HepG2 (cell line): ENCODE data around the gene TRIM3. TPM values are rescaled to one million over a fixed set of nuclear protein-coding genes. Genes with fewer than 3 reads are reported as not detected.

Source experiments
- ATRX ChIP-seq: sonication (generic); formaldehyde crosslinking; IDR thresholded peaks from 2 replicates; pipeline ENCODE4 v1.4.0; 2020; ENCODE audit warnings: missing genetic modification reagents, borderline replicate concordance
- CCDC6 ChIP-seq: sonication (generic); formaldehyde crosslinking; IDR thresholded peaks from 2 replicates; pipeline ENCODE4 v1.8.1; 2022; ENCODE audit warnings: mild to moderate bottlenecking, missing genetic modification reagents, moderate library complexity
- CENPBD1 ChIP-seq: sonication (generic); formaldehyde crosslinking; IDR thresholded peaks from 2 replicates; pipeline ENCODE4 v1.8.0; 2022; ENCODE audit warnings: missing genetic modification reagents, low read depth, mild to moderate bottlenecking, borderline replicate concordance
- CSRNP1 ChIP-seq: sonication (generic); formaldehyde crosslinking; IDR thresholded peaks from 2 replicates; pipeline ENCODE4 v1.8.1; 2023; ENCODE audit warnings: mild to moderate bottlenecking, missing genetic modification reagents
- EP300 ChIP-seq, 3 experiments: sonication (generic) in 1 of 3; formaldehyde crosslinking in 1 of 3; IDR thresholded peaks; 2 replicates each; pipeline versions ENCODE4 v1.5.1 to v1.6.1; 2011 to 2020; ENCODE audit warnings: low read depth in 2 of 3, low read length in 2 of 3, borderline replicate concordance in 1 of 3, improper control_type of control experiment in 1 of 3, mild to moderate bottlenecking in 1 of 3, missing genetic modification reagents in 1 of 3, moderate library complexity in 1 of 3
- GLI4 ChIP-seq: sonication (generic); formaldehyde crosslinking; IDR thresholded peaks from 2 replicates; pipeline ENCODE4 v1.5.1; 2020; ENCODE audit warnings: missing genetic modification reagents, mild to moderate bottlenecking, moderate library complexity, borderline replicate concordance
- HCFC1 ChIP-seq: fragments of 150-350 bp; IDR thresholded peaks from 2 replicates; pipeline ENCODE4 v1.6.1; 2014; ENCODE audit warnings: low read depth, low read length
- HNRNPLL ChIP-seq: fragments of 200-400 bp; formaldehyde crosslinking; IDR thresholded peaks from 2 replicates; pipeline ENCODE4 v1.6.1; 2017; ENCODE audit warnings: mild to moderate bottlenecking, low read depth, low read length; ENCODE audit not compliant: poor library complexity, severe bottlenecking
- MXD3 ChIP-seq: IDR thresholded peaks from 2 replicates; pipeline ENCODE4 v1.6.1; 2016; ENCODE audit warnings: mild to moderate bottlenecking, missing biosample characterization, missing genetic modification reagents
- NCOR1 ChIP-seq: fragments of 200-600 bp; sonication (generic); IDR thresholded peaks from 2 replicates; pipeline ENCODE4 v1.7.0; 2017; ENCODE audit warnings: antibody characterized with exemption, low read length, borderline replicate concordance
- PITX1 ChIP-seq: sonication (generic); formaldehyde crosslinking; IDR thresholded peaks from 2 replicates; pipeline ENCODE4 v1.5.1; 2020; ENCODE audit warnings: mild to moderate bottlenecking, missing genetic modification reagents
- RARA ChIP-seq: IDR thresholded peaks from 2 replicates; pipeline ENCODE4 v1.6.1; 2016; ENCODE audit warnings: missing genetic modification reagents, missing compliant biosample characterization
- RXRB ChIP-seq: IDR thresholded peaks from 2 replicates; pipeline ENCODE4 v1.6.1; 2016; ENCODE audit warnings: borderline replicate concordance, missing genetic modification reagents, missing compliant biosample characterization
- TAF15 ChIP-seq: fragments of 200-400 bp; formaldehyde crosslinking; IDR thresholded peaks from one replicate; pipeline ENCODE4 v1.6.1; 2018; ENCODE audit warnings: mild to moderate bottlenecking, low read depth, low read length; ENCODE audit not compliant: poor library complexity, severe bottlenecking
- YEATS2 ChIP-seq: sonication (generic); formaldehyde crosslinking; IDR thresholded peaks from 2 replicates; pipeline ENCODE4 v1.4.0; 2020; ENCODE audit warnings: missing genetic modification reagents, borderline replicate concordance
- ZBTB14 ChIP-seq: sonication (generic); formaldehyde crosslinking; IDR thresholded peaks from 2 replicates; pipeline ENCODE4 v1.4.0; 2020; ENCODE audit warnings: missing genetic modification reagents
- ZBTB46 ChIP-seq: sonication (generic); formaldehyde crosslinking; IDR thresholded peaks from 2 replicates; pipeline ENCODE4 v1.4.0; 2020; ENCODE audit warnings: mild to moderate bottlenecking, missing genetic modification reagents, borderline replicate concordance
- ZC3H13 ChIP-seq: sonication (generic); formaldehyde crosslinking; IDR thresholded peaks from 2 replicates; pipeline ENCODE4 v1.8.1; 2023; ENCODE audit warnings: mild to moderate bottlenecking, missing genetic modification reagents, moderate library complexity
- ZNF124 ChIP-seq: sonication (generic); formaldehyde crosslinking; IDR thresholded peaks from 2 replicates; pipeline ENCODE4 v1.4.0; 2020; ENCODE audit warnings: missing genetic modification reagents
- ZNF230 ChIP-seq: sonication (generic); formaldehyde crosslinking; IDR thresholded peaks from 2 replicates; pipeline ENCODE4 v1.4.0; 2020; ENCODE audit warnings: mild to moderate bottlenecking, missing genetic modification reagents
- ZNF501 ChIP-seq: sonication (generic); formaldehyde crosslinking; IDR thresholded peaks from 2 replicates; pipeline ENCODE4 v1.5.1; 2020; ENCODE audit warnings: mild to moderate bottlenecking, moderate library complexity, missing genetic modification reagents
- ZNF552 ChIP-seq: sonication (generic); formaldehyde crosslinking; IDR thresholded peaks from 2 replicates; pipeline ENCODE4 v1.9.0; 2022; ENCODE audit warnings: missing genetic modification reagents, mild to moderate bottlenecking, borderline replicate concordance
- ZNF709 ChIP-seq: sonication (generic); formaldehyde crosslinking; IDR thresholded peaks from 2 replicates; pipeline ENCODE4 v1.5.0; 2020; ENCODE audit warnings: mild to moderate bottlenecking, missing genetic modification reagents
- ZNF713 ChIP-seq: sonication (generic); formaldehyde crosslinking; IDR thresholded peaks from 2 replicates; pipeline ENCODE4 v1.4.0; 2020; ENCODE audit warnings: mild to moderate bottlenecking, missing genetic modification reagents
- polyA plus RNA-seq, 8 experiments: library from polyadenylated mRNA; depleted of rRNA in 3 of 8; stranded (reverse) in 7 of 8; unstranded in 1 of 8; fragments of >200 nt; fragmentation: Illumina TruSeq in 4 of 8; extraction: Trizol in 4 of 8; gene quantifications; 2 replicates each; pipeline versions ENCODE4 v1.2.1 to v1.2.3, GENCODE V29; 2011 to 2016; ENCODE audit warnings: low read depth in 4 of 8, missing spikeins in 1 of 8, mixed read lengths in 1 of 8; ENCODE audit not compliant: insufficient read depth in 1 of 8
- total RNA-seq, 5 experiments: library from RNA; depleted of rRNA; stranded (reverse); fragments of >200 nt; fragmentation: Illumina TruSeq; extraction: Trizol; gene quantifications; 2 replicates each; pipeline ENCODE4 v1.2.3, GENCODE V29; 2016; ENCODE audit warnings: low read depth in 1 of 5

The TRIM3 gene
- total and polyA plus RNA-seq, 2 of the 13 experiments (the other 11 are each of a cell fraction or from before 2014, with no cell fraction given), result 3.6 to 6.3 TPM

- TF ChIP-seq ZNF552 (CRISPR knock-in tag) (no peak), RARA (no peak), HNRNPLL (peak; percentile 53), HCFC1 (no peak), ZNF501 (CRISPR knock-in tag) (no peak), ZNF709 (CRISPR knock-in tag) (no peak), ZNF713 (no peak), ZC3H13 (CRISPR knock-in tag) (no peak), ZNF124 (CRISPR knock-in tag) (no peak), RXRB (no peak), TAF15 (peak; percentile 72), PITX1 (no peak), NCOR1 (no peak), ZNF230 (CRISPR knock-in tag) (no peak), YEATS2 (CRISPR knock-in tag) (no peak), ZBTB14 (CRISPR knock-in tag) (peak; percentile 87), GLI4 (no peak), CENPBD1 (no peak), CCDC6 (CRISPR knock-in tag) (peak; percentile 40; the same call in 1 of the 2 replicates), MXD3 (CRISPR knock-in tag) (0 out of 2 replicates have a peak, but pooled peaks have one; percentile 15), ZBTB46 (CRISPR knock-in tag) (no peak), EP300 (IDR thresholded peaks at IDR 0.05; ENCODE audit: low read depth in 2 of 2, low read length in 2 of 2) (no peak), EP300 (CRISPR knock-in tag; IDR thresholded peaks at IDR 0.05; ENCODE audit: borderline replicate concordance) (no peak), ATRX (CRISPR knock-in tag) (no peak), CSRNP1 (no peak)
Measured at GRCh38 chr11:6419009-6419631, 54.6 kb downstream of the TRIM3 start, which contains the start of gene APBB1 (continued).
